Adipose tissue (tissue), 3 donors: ENCODE measurements around the gene ARL5B. TPM values are rescaled to one million over a fixed set of nuclear protein-coding genes. Genes with fewer than 3 reads are reported as not detected.

ENCODE experiments used
- H3K27ac ChIP-seq: one replicate; pipeline ENCODE4 v1.5.1; 2013; ENCODE audit warnings: low read depth, low read length
- WGBS, 3 donors: extraction: QIAGEN DNeasy Blood & Tissue Kit; methylation state at CpG; one replicate each; pipeline ENCODE4 v1.1.7; 2013; 5-methylcytosine and 5-hydroxymethylcytosine counted together
- polyA plus RNA-seq, 3 donors: library from polyadenylated mRNA; stranded (reverse); fragments of 200-250 nt; gene quantifications; one replicate each; pipeline ENCODE4 v1.2.3, GENCODE V29; 2013
- donor health status: healthy with polysubstance abuse.
- donor health status: Bipolar disorder and iron deficiency.
- donor health status: healthy.

Gene ARL5B
- polyA plus RNA-seq, 3 donors = 3.4 to 16.9 (median 5.2) TPM

- H3K27ac ChIP-seq = no peak overlapping the region
- 88 to 92% (median 90%) methylated on average over 7 of the region's 7 CpGs for WGBS, 3 donors
Observed at GRCh38 chr10:18687195-18687594, 28.0 kb downstream of the ARL5B start.

DNA sequence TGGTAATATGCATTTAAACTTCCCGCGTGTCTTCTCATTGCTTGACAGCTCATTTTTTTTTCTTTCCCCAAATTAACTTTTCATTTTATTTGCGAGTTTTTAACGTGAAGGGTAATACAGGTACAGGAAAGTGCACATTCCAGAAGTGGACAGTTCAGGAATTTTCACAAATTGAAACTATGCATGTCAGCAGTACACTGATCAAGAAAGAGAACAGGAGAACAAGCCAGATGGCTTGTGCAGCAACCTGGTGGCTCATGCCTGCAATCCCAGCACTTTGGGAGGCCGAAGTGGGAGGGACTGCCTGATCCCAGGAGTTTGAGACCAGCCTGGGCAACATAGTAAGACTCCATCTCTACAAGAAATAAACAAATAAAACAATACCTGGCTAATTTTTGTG, 28.5 kb downstream of the ARL5B start:
- WGBS, 3 donors = 59 to 73% (median 60%) methylated on average over 5 of the region's 5 CpGs

DNA sequence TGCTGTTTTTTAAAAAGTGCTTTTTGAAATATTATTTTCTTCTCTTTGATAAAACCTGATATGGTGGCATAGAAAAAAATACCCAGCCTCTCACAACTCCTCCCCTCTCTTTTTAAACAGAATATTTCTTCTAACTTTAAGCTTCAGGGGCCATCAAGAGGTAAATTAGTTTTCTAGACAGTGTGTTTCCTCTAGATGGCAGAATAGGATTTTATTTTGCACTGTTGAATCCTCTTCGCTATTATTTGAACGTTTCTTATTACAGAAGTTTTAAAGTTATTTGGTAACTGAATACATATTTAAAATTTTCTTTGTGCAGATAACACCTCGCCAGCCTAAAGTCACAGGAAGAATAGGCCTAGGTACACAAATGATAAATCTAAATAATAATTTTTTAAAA, 30.3 kb downstream of the ARL5B start:
- no peak overlapping the region for H3K27ac ChIP-seq
- 8 to 23% (median 16%) methylated on average over 3 of the region's 3 CpGs for WGBS, 3 donors

More for the DNA sequence above, 28.5 kb downstream of the ARL5B start:
- no peak overlapping the region for H3K27ac ChIP-seq

DNA sequence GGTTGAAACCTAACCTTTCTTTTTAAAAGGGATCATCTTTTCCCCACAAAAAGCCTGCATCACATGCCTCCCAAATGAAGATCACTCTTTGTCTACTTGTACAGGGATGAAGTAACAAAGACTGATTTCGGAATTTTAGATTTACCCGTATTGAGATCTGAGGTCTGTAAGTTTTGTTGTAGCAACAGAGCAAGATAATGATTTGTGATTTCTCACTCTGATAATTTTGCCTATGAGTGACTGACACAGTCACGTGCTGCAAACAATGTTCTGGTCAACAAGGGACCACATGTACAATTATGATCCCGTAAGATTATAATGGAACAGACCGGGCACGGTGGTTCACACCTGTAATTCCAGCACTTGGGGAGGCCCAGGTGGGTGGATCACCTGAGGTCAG, 31.3 kb downstream of the ARL5B start:
- no peak overlapping the region for H3K27ac ChIP-seq
- WGBS, 3 donors = 79 to 91% (median 89%) methylated on average over 6 of the region's 6 CpGs

DNA sequence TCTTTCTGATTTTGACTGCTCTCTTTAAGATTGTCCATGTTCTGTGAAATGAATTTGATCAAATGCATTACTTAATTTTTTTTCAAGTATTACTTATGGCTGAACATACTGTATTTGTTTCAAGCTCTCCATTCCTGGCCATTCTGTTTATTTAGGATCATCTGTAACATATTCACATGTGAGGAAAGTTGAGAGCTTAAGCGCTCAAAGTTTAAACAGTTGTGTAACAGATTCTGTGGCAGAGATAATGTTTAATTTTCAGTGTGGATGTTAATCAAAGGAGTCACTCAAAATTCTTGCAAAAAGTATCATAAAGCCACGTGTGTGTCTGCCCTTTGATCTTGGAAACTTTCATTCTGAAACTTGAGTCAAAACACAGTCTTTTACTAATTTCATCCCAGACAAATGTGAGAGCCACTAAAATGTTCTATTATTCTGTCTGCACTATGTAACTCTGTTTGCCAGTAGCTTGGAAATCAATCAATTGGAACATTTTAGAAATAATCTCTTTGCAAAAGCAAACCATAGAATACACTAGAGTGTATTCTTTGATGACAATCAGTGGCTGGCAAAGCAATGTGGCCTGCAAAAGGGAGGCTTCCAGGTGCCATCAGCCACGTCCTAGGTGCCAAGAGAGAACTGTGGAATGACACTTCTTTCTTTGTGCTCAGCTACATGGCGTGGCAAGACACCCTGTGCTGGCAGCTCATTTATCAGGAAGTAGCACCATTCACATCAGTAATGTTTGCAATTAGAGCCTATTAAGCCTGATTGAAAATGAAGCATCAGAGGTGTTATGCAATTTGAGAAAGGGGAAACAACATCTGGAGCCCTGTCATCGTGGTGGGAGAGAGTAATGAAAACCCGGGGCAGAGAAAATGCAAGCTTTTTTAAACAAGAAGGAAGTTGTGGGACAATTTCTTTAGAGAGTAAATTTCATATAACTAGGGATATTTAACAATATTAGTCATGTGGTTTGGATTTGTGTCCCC, 40.9 kb downstream of the ARL5B start:
- H3K27ac ChIP-seq = no peak overlapping the region
- WGBS, 3 donors = 47 to 52% (median 50%) methylated on average over 6 of the region's 6 CpGs

DNA sequence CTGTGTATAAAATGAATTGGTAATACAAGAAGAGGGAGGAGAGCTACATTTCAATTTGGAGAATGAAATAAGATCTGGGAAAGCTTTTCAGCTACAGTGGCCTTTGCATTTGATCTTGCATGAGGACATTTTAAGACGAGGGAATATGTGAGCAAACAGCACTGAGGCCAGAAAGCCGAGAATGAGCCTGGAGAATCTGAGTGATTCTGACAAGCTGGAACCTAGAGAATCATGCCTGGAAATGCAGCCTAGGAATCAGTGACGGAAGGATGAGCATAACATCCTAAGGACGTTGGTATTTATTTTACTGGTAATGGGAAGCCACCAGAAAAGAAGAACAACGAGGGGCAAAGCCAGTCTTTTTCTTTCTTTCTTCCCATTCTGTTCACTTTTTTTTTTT, 44.3 kb downstream of the ARL5B start:
- H3K27ac ChIP-seq = no peak overlapping the region
- WGBS, 3 donors = 75 to 89% (median 84%) methylated on average over 5 of the region's 5 CpGs

- WGBS, 3 donors = 79 to 83% (median 82%) methylated on average over 27 to 31 of the region's 31 CpGs
- H3K27ac ChIP-seq = no peak overlapping the region
Observed at GRCh38 chr10:18710201-18710653, 51.0 kb downstream of the ARL5B start.

GRCh38 chr10:18713077-18713476, 53.8 kb downstream of the ARL5B start:
- WGBS, 3 donors = 53 to 68% (median 58%) methylated on average over 6 of the region's 6 CpGs
- H3K27ac ChIP-seq = no peak overlapping the region

- 91 to 97% (median 93%) methylated on average over 1 of the region's 1 CpG for WGBS, 3 donors
- no peak overlapping the region for H3K27ac ChIP-seq
Observed at GRCh38 chr10:18718991-18719390, 59.8 kb downstream of the ARL5B start.

DNA sequence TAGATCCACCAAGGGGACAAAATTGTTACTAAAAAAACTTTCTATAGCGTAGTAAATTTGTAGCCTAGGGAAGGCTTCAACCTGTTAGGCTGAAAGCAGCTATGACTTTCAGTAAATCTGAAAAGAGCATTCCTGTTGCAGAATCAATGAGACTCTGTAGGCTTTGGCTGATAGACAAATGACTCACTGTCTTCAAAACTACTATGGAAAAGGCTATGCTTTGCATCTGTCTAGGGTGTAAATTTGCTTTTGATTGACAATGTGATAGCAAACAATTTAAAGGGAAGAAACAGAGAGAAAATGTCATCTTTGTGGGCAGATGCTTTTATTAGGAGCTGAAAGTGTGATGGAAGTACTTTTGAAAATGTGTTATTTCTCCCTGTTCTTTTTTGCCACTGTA, 60.6 kb downstream of the ARL5B start:
- 75 to 90% (median 84%) methylated on average over 1 of the region's 1 CpG for WGBS, 3 donors
- no peak overlapping the region for H3K27ac ChIP-seq

DNA sequence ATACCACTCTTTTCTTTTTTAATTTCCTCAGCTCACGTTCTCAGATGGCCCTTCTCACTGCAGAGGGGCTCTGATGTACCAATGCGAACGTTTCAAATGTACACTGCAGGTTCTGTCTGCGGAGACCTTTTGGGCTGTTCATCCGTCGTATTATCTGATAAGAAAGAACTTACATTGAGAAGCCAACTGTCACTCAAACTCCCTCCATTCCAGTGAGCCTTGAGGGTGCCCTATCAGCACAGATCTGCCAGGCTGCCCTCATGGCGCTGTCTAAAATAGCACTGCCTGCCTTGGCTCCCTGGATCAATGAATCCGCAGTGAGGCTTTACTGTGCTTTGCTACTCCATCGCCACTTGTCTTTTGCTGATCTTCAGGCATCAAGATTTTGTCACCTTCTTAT, 61.8 kb downstream of the ARL5B start:
- H3K27ac ChIP-seq = no peak overlapping the region
- WGBS, 3 donors = 51 to 87% (median 82%) methylated on average over 9 of the region's 9 CpGs

GRCh38 chr10:18723801-18724200, 64.6 kb downstream of the ARL5B start:
- H3K27ac ChIP-seq = no peak overlapping the region
- 35 to 76% (median 67%) methylated on average over 3 of the region's 3 CpGs for WGBS, 3 donors

Other genes starting within 250 kb of the ARL5B start
- gene NSUN6, start 7.8 kb upstream of the ARL5B start, polyA plus RNA-seq = 1 to 10 TPM; 4.1 to 7.0 (median 6.3) TPM